Measurements from ENCODE around the gene MYADML2. TPM values are rescaled to one million over a fixed set of nuclear protein-coding genes. Genes with fewer than 3 reads are reported as not detected.

The MYADML2 gene
- total and polyA plus RNA-seq, 10 of the 15 experiments (the other 5 are each of a cell fraction or from before 2014, with no cell fraction given) = not detected

- in situ Hi-C loops (cut with MboI) = no loop called here
- Histone ChIP-seq H3K79me2 (ENCODE audit: control insufficient read depth, insufficient read depth, low read length) (no peaks in the 10 kb centered on the region), H3K36me3 (ENCODE audit: control insufficient read depth in 2 of 2, insufficient read depth in 2 of 2, low read length in 1 of 2) (peaks cover 0 to 3% of the 10 kb centered on the region in 2 experiments; a peak in 3 of 4 replicates), H4K20me1 (ENCODE audit: control insufficient read depth, insufficient read depth) (no peaks in the 10 kb centered on the region), H3K9me3 (replicated peaks; ENCODE audit: control insufficient read depth, insufficient read depth, low read length) (no peaks in the 10 kb centered on the region), H3K4me1 (ENCODE audit: control insufficient read depth, insufficient read depth, low read length) (no peaks in the 10 kb centered on the region), H3K4me2 (ENCODE audit: control insufficient read depth, insufficient read depth) (no peak overlapping the region), H2AFZ (ENCODE audit: control insufficient read depth, low read depth, low read length) (no peak overlapping the region), H3K27ac (ENCODE audit: control insufficient read depth, insufficient read depth) (no peak overlapping the region), H3K9ac (ENCODE audit: control insufficient read depth, insufficient read depth, low read length) (no peak overlapping the region), H3K4me3 (no peak overlapping the region), H3K27me3 (replicated peaks in 1 of 2; ENCODE audit: control insufficient read depth in 2 of 2, insufficient read depth in 2 of 2, low read length in 1 of 2) (no peaks in the 10 kb centered on the region)
- intact Hi-C loops (cut with micrococcal nuclease; ENCODE audit: unreplicated experiment) = no loop called here
- ChIA-PET RAD21 (ENCODE audit: unreplicated experiment) (no interaction called here), POLR2A (no interaction called here), SMC1A (ENCODE audit: uncharacterized antibody, unreplicated experiment) (no interaction called here), CTCF (no interaction called here)
- no TSS peak for BruUV-seq (replicated peaks)
- 93% methylated on average over 31 of the region's 37 CpGs for whole genome bisulfite sequencing (ENCODE audit: insufficient coverage, insufficient replicate concordance, low lambda C conversion rate, missing lambda C conversion rate)
- ATAC-seq = no peak
- TF ChIP-seq NRF1 (conservative IDR thresholded peaks at IDR 0.05; ENCODE audit: low read depth, low read length) = no peak
- no peak for TF ChIP-seq FOS (IDR thresholded peaks at IDR 0.05; ENCODE audit: borderline replicate concordance, extremely low read depth, insufficient read length)
- 0 out of 2 replicates have a peak, but pooled peaks have one; percentile 31 for TF ChIP-seq POLR2A (IDR thresholded peaks at IDR 0.05; ENCODE audit: low read depth, low read length)
- FAIRE-seq = no peak
- DNase-seq (ENCODE audit: low read depth, low spot score) = no peak
These were observed 46.9 kb upstream of the MYADML2 start for GRCh38 chr17:81993729-81994592.

GRCh38 chr17:81992306-81993102, 45.5 kb upstream of the MYADML2 start:
- ChIA-PET CTCF (interaction anchor here (1.0 kb wide), 1 partner anchor 11 kb away, joined by 3 read pairs; no protein-coding TSS in a partner anchor), RAD21 (ENCODE audit: unreplicated experiment) (no interaction called here), POLR2A (no interaction called here), SMC1A (ENCODE audit: uncharacterized antibody, unreplicated experiment) (no interaction called here)
- H3K79me2 ChIP-seq (ENCODE audit: control insufficient read depth, insufficient read depth, low read length) = no peaks in the 10 kb centered on the region
- no peaks in the 10 kb centered on the region for H3K4me1 ChIP-seq (ENCODE audit: control insufficient read depth, insufficient read depth, low read length)
- ATAC-seq (no peak), DNase-seq (ENCODE audit: low read depth, low spot score) (no peak), FAIRE-seq (no peak)
- in situ Hi-C loops (cut with MboI) = no loop called here
- H3K27ac ChIP-seq (ENCODE audit: control insufficient read depth, insufficient read depth) = no peak overlapping the region
- no peak overlapping the region for H3K4me2 ChIP-seq (ENCODE audit: control insufficient read depth, insufficient read depth)
- no peak overlapping the region for H2AFZ ChIP-seq (ENCODE audit: control insufficient read depth, low read depth, low read length)
- H3K9me3 ChIP-seq (replicated peaks; ENCODE audit: control insufficient read depth, insufficient read depth, low read length) = no peaks in the 10 kb centered on the region
- no peaks in the 10 kb centered on the region for H3K27me3 ChIP-seq (replicated peaks in 1 of 2; ENCODE audit: control insufficient read depth in 2 of 2, insufficient read depth in 2 of 2, low read length in 1 of 2)
- no peaks in the 10 kb centered on the region for H4K20me1 ChIP-seq (ENCODE audit: control insufficient read depth, insufficient read depth)
- intact Hi-C loops (cut with micrococcal nuclease; ENCODE audit: unreplicated experiment) = no loop called here
- whole genome bisulfite sequencing (ENCODE audit: insufficient coverage, insufficient replicate concordance, low lambda C conversion rate, missing lambda C conversion rate) = 89% methylated on average over 31 of the region's 31 CpGs
- H3K4me3 ChIP-seq = no peak overlapping the region
- H3K9ac ChIP-seq (ENCODE audit: control insufficient read depth, insufficient read depth, low read length) = no peak overlapping the region
- peaks cover 0 to 3% of the 10 kb centered on the region in 2 experiments; a peak in 3 of 4 replicates for H3K36me3 ChIP-seq (ENCODE audit: control insufficient read depth in 2 of 2, insufficient read depth in 2 of 2, low read length in 1 of 2)
- no TSS peak for BruUV-seq (replicated peaks)
- TF ChIP-seq KLF5 (IDR thresholded peaks at IDR 0.05; ENCODE audit: partially characterized antibody) (no peak), ZBTB40 (IDR thresholded peaks at IDR 0.05; ENCODE audit: borderline replicate concordance) (no peak), CHD1 (IDR thresholded peaks at IDR 0.05; ENCODE audit: low read depth, low read length) (no peak), SMC3 (IDR thresholded peaks at IDR 0.05; ENCODE audit: borderline replicate concordance, low read length) (no peak), POU2F2 (IDR thresholded peaks at IDR 0.05; ENCODE audit: borderline replicate concordance, low read depth, low read length) (no peak), RELA (IDR thresholded peaks at IDR 0.05; ENCODE audit: borderline replicate concordance, partially characterized antibody) (no peak), HCFC1 (IDR thresholded peaks at IDR 0.05; ENCODE audit: low read length) (no peak)

Data from GM12878 (cell line).